ENCODE results near the gene DHX16. TPM values are rescaled to one million over a fixed set of nuclear protein-coding genes. Genes with fewer than 3 reads are reported as not detected.
A peak's percentile ranks its signal among the peaks of the same experiment; 100 is the strongest.

The DHX16 gene
- total RNA-seq, 1 donor from 2014 or later, result 38.4 TPM

DNA sequence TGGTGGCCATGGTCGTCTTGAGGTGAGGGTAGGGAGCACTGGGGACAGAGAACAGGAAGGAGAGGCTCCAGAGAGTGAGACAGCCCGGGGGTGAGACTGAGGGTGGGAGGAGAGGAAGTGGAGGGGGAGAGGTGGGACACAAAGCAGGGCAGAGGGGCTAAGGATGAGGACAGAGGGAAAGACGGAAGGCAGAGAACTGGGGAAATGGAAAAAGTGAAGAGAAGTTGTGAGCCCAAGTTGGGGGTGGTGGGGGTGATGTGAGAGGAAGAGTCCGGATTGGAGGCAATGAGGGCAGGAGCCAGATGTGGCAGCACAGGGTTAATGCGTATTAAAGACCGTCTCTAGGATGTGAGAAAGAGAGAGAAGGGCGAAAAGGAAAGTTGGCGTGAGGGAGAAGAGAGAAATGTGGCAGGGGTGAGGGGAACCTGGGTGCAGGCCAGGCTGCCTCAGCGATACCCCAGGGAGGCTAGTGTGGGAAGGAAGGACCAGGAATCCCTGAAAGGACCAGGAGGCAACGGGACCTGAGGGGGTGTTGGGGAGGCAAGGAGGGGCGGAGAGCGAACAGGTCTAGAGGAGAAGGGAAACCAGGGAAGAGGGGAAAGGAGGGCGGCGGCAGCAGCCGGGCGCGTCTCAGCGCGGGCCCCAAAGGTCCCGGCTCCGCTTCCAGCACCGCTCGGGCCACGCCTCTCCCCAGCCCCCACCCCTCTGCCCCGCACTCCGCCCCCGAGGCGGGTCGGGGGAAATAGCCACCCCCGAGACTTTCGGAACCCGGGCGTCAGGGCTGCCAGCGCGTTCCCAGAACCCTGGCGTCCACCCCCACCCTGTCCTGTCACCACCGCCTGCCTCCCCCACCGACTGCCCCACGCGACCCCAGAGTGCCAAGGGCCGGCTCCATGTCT is 13.5 kb upstream of the DHX16 start, which contains the start of gene PPP1R18:
PPP1R18 (minus strand) TSS at position 637 of the 899 bp plus-strand sequence; CDS start at position 10, 627 bp downstream.
- DNase-seq (ENCODE audit: low read depth), result peak; percentile 27
- FAIRE-seq, result no peak
- Histone ChIP-seq H3K36me3 (ENCODE audit: control insufficient read depth, insufficient read depth, low read length) (peaks cover 6% of the 10 kb centered on the region), H3K27me3 (ENCODE audit: control insufficient read depth, insufficient read depth, low read length) (no peaks in the 10 kb centered on the region), H3K4me3 (ENCODE audit: low read depth, low read length) (peak within 1 kb of the TSS; percentile 76)
- TF ChIP-seq, protein P1, sequence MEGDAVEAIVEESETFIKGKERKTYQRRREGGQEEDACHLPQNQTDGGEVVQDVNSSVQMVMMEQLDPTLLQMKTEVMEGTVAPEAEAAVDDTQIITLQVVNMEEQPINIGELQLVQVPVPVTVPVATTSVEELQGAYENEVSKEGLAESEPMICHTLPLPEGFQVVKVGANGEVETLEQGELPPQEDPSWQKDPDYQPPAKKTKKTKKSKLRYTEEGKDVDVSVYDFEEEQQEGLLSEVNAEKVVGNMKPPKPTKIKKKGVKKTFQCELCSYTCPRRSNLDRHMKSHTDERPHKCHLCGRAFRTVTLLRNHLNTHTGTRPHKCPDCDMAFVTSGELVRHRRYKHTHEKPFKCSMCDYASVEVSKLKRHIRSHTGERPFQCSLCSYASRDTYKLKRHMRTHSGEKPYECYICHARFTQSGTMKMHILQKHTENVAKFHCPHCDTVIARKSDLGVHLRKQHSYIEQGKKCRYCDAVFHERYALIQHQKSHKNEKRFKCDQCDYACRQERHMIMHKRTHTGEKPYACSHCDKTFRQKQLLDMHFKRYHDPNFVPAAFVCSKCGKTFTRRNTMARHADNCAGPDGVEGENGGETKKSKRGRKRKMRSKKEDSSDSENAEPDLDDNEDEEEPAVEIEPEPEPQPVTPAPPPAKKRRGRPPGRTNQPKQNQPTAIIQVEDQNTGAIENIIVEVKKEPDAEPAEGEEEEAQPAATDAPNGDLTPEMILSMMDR (IDR thresholded peaks at IDR 0.05; ENCODE audit: insufficient read depth, low read length, severe bottlenecking), result no peak

DNA sequence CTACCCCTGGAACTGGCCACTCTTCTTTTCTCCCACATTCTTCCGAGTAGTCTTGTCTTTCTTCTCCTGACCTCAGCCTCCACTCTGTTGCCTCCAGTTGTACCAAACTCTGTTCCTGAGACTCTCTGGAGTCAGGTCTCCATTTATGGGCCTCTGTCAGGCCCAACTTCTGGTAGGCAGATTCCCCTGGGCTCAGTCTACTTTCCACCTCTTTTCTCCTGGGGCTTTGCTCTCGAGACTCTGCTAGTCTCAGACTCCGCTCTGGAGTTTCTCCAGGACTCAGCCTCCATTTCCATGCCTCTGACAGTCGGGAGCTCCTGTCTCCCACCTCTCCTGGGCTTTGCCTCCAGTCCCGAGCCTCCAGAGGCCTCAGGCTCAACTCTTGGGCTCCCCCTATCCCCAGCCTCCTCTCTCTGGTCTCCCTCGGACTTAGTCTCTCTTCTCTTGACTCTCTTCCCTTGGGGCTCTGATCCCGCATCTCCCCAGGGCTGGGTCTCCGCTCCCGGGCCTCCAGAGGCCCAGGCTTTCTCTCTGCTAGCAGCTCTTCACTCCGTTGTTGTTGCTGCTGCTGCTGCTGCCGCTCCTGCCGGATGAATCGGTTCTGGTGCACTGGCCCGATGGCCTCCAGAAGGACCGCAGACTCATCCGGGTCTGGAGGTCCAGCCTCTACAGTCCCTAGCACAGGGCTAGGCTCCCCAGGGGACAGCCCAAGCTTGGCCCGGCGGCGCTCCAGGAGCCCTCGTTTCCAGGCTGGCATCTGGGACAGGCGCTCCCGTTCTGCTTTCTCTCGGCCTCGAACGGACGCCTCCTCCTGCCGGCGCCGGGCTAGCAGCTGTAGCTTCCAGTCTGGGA is 12.6 kb upstream of the DHX16 start:
- H3K4me3 ChIP-seq (ENCODE audit: low read depth, low read length), result peak overlapping the region; percentile 76
- no peaks in the 10 kb centered on the region for H3K27me3 ChIP-seq (ENCODE audit: control insufficient read depth, insufficient read depth, low read length)
- DNase-seq (ENCODE audit: low read depth) (no peak), FAIRE-seq (no peak)
- peaks cover 6% of the 10 kb centered on the region for H3K36me3 ChIP-seq (ENCODE audit: control insufficient read depth, insufficient read depth, low read length)
- TF ChIP-seq, protein P1 (IDR thresholded peaks at IDR 0.05; ENCODE audit: insufficient read depth, low read length, severe bottlenecking), result peak; percentile 22

DNA sequence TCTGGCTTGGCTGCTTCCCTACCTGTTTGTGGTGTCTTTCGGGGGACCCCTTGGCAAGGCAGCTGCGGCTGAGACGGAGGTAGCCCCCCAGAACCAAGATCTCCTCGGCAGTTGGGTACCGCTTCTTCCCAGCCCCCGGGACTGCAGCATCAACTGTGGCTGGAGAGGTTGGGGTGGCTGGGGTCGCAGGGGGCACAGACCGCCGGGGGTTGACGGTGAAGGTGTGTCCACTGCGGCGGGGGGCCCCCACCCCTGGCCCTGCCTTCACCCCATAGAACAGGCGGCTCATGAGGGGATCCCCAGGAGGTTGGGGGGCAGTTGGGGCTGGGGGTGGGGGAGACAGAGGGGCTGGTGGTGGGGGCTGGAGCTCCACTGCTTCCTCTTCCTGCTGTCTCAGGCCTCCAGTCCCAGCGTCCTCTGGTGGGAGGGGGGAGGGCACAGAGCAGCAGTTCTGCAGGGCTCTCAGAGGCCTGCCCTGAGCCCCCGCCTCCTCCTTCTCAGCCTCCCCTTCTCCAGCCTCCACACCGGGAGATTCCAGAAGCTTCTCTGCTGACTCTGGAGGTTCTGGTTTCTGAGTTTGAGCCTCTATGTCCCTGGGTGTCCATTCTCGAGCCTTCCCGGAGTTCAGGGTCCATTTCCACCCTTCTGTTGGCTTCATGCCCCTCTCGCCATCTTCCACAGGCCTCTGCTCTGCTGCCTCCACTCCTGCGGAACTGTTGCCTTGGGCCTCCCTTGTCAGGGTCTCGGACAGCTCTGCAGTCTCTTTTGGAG is 11.8 kb upstream of the DHX16 start:
- Histone ChIP-seq H3K4me3 (ENCODE audit: low read depth, low read length) (peak overlapping the region; percentile 76), H3K27me3 (ENCODE audit: control insufficient read depth, insufficient read depth, low read length) (no peaks in the 10 kb centered on the region), H3K36me3 (ENCODE audit: control insufficient read depth, insufficient read depth, low read length) (peaks cover 6% of the 10 kb centered on the region)
- FAIRE-seq (no peak), DNase-seq (ENCODE audit: low read depth) (no peak)
- TF ChIP-seq, protein P1 (IDR thresholded peaks at IDR 0.05; ENCODE audit: insufficient read depth, low read length, severe bottlenecking), result no peak

DNA sequence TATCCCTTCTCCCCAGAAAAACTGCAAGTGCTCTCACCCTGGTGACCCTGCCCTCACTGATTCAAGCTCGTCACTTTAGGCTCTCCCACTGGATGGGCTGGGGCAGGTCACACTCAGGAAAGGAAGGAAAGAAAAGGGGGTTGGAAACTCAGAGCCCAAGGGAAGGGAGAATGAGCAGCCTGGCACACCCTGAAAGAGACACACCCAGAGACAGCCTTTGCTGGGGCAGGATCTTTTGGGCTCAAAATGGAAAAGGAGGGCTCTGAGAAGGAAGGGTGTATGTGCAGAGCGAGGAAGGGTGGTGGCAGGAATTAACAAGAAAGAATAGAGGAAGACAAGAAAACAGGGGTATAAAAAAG is 11.2 kb upstream of the DHX16 start:
- no peaks in the 10 kb centered on the region for H3K27me3 ChIP-seq (ENCODE audit: control insufficient read depth, insufficient read depth, low read length)
- TF ChIP-seq, protein P1 (IDR thresholded peaks at IDR 0.05; ENCODE audit: insufficient read depth, low read length, severe bottlenecking), result no peak
- DNase-seq (ENCODE audit: low read depth), result no peak
- H3K36me3 ChIP-seq (ENCODE audit: control insufficient read depth, insufficient read depth, low read length), result peaks cover 6% of the 10 kb centered on the region
- peak overlapping the region; percentile 76 for H3K4me3 ChIP-seq (ENCODE audit: low read depth, low read length)
- no peak for FAIRE-seq

DNA sequence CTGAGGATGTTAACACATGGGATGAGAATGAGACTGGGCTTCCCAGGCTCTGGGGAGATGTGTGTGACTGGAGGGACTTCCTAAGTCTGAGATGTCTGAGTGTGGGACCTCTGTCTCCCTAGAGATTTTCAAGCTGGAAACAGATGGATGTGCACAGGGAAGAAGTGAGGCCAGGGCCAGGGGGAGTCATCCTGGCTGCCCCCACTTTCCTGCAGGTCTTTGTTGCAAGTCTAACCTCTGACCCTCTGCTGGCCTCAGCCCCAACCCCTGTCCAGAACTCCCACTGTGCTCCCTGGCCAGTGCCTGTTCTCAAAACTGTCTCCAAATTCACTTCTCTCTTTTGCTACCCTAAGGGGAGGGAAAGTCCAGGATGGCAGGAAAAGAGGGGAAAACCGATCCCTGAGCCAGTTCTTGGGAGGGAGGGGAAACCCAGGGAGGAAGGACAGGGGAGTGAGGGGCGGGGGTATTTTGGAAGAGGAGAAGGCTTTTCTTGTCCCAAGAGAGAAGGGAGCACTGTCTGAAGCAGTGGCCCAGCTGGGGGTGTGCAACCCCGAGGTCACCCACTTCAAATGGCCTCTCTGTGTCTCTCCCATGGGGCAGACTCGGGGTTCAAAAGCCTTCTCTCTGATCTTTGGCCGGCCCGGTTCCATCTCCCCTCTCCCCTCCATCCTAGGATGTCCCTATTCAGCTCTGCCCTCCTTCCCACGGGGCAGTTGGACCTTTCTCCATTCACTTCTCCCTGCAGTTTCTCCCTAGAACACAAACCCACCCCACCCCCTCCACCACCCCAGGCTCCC is 10.6 kb upstream of the DHX16 start:
- peak; percentile 39 for DNase-seq (ENCODE audit: low read depth)
- FAIRE-seq, result no peak
- Histone ChIP-seq H3K27me3 (ENCODE audit: control insufficient read depth, insufficient read depth, low read length) (no peaks in the 10 kb centered on the region), H3K4me3 (ENCODE audit: low read depth, low read length) (peak overlapping the region; percentile 76), H3K36me3 (ENCODE audit: control insufficient read depth, insufficient read depth, low read length) (peaks cover 9% of the 10 kb centered on the region)
- TF ChIP-seq, protein P1 (IDR thresholded peaks at IDR 0.05; ENCODE audit: insufficient read depth, low read length, severe bottlenecking), result no peak
